ENCODE measurements around the gene EXOC3. TPM values are rescaled to one million over a fixed set of nuclear protein-coding genes. Genes with fewer than 3 reads are reported as not detected.

The EXOC3 gene
- polyA plus RNA-seq, 3 donors, result 32.4 to 40.8 (median 32.5) TPM

- 81 to 86% (median 84%) methylated on average over 30 to 32 of the region's 32 CpGs for WGBS, 3 donors
- no peak overlapping the region for H3K27ac ChIP-seq (ENCODE audit: low read depth, low read length)
These were observed 20.4 kb upstream of the EXOC3 start for GRCh38 chr5:422323-423232.

GRCh38 chr5:423233-423565 is 19.8 kb upstream of the EXOC3 start:
- WGBS, 3 donors, result 73 to 90% (median 86%) methylated on average over 9 of the region's 9 CpGs
- no peak overlapping the region for H3K27ac ChIP-seq (ENCODE audit: low read depth, low read length)

- WGBS, 3 donors, result 76 to 84% (median 83%) methylated on average over 24 of the region's 24 CpGs
- H3K27ac ChIP-seq (ENCODE audit: low read depth, low read length), result no peak overlapping the region
These were observed 19.2 kb upstream of the EXOC3 start for GRCh38 chr5:423626-424261.

GRCh38 chr5:424301-425110 is 18.5 kb upstream of the EXOC3 start:
- 80 to 86% (median 80%) methylated on average over 11 of the region's 11 CpGs for WGBS, 3 donors
- no peak overlapping the region for H3K27ac ChIP-seq (ENCODE audit: low read depth, low read length)

- no peak overlapping the region for H3K27ac ChIP-seq (ENCODE audit: low read depth, low read length)
- 39 to 54% (median 49%) methylated on average over 5 of the region's 5 CpGs for WGBS, 3 donors
These were observed 17.3 kb upstream of the EXOC3 start for GRCh38 chr5:425714-426113.

- 66 to 85% (median 77%) methylated on average over 3 of the region's 3 CpGs for WGBS, 3 donors
- H3K27ac ChIP-seq (ENCODE audit: low read depth, low read length), result no peak overlapping the region
These were observed 16.5 kb upstream of the EXOC3 start for GRCh38 chr5:426392-426976.

- no peak overlapping the region for H3K27ac ChIP-seq (ENCODE audit: low read depth, low read length)
- 90 to 96% (median 95%) methylated on average over 39 of the region's 39 CpGs for WGBS, 3 donors
These were observed 15.4 kb upstream of the EXOC3 start for GRCh38 chr5:427415-428087.

GRCh38 chr5:428219-428618 is 14.8 kb upstream of the EXOC3 start:
- no peak overlapping the region for H3K27ac ChIP-seq (ENCODE audit: low read depth, low read length)
- WGBS, 3 donors, result 83 to 94% (median 90%) methylated on average over 11 of the region's 11 CpGs

- no peak overlapping the region for H3K27ac ChIP-seq (ENCODE audit: low read depth, low read length)
These were observed 14.1 kb upstream of the EXOC3 start for GRCh38 chr5:428754-429452.

GRCh38 chr5:429453-430188 is 13.4 kb upstream of the EXOC3 start:
- H3K27ac ChIP-seq (ENCODE audit: low read depth, low read length), result no peak overlapping the region
- 53 to 72% (median 66%) methylated on average over 33 to 35 of the region's 35 CpGs for WGBS, 3 donors

More at GRCh38 chr5:428754-429452, 14.1 kb upstream of the EXOC3 start:
- 76 to 81% (median 76%) methylated on average over 18 to 22 of the region's 22 CpGs for WGBS, 3 donors

- WGBS, 3 donors, result 75 to 81% (median 77%) methylated on average over 25 of the region's 25 CpGs
- H3K27ac ChIP-seq (ENCODE audit: low read depth, low read length), result no peak overlapping the region
These were observed 12.6 kb upstream of the EXOC3 start for GRCh38 chr5:430214-430925.

GRCh38 chr5:431001-431710 is 11.8 kb upstream of the EXOC3 start:
- WGBS, 3 donors, result 44 to 53% (median 49%) methylated on average over 18 of the region's 18 CpGs

GRCh38 chr5:431711-432050 is 11.3 kb upstream of the EXOC3 start:
- 96 to 97% (median 96%) methylated on average over 4 of the region's 4 CpGs for WGBS, 3 donors
- no peak overlapping the region for H3K27ac ChIP-seq (ENCODE audit: low read depth, low read length)

More at GRCh38 chr5:431001-431710, 11.8 kb upstream of the EXOC3 start:
- H3K27ac ChIP-seq (ENCODE audit: low read depth, low read length), result no peak overlapping the region

GRCh38 chr5:432201-432927 is 10.6 kb upstream of the EXOC3 start:
- H3K27ac ChIP-seq (ENCODE audit: low read depth, low read length), result no peak overlapping the region
- WGBS, 3 donors, result 76 to 83% (median 78%) methylated on average over 17 to 18 of the region's 18 CpGs
